GM18861 (cell line): ENCODE measurements around the gene PROX2.

Experiments used
- ATAC-seq: cut with Tn5 transposase; IDR thresholded peaks from one replicate; pipeline ENCODE4 v1.9.1; 2021; ENCODE audit not compliant: unreplicated experiment

PROX2 gene

GRCh38 chr14:74875941-74876913, at the start of gene PROX2:
Gene PROX2 (minus strand): TSS chr14:74876145. CDS start chr14:74863834, 12,311 bp downstream.
- no peak for ATAC-seq

- ATAC-seq: no peak
These were observed 48.1 kb upstream of the PROX2 start for GRCh38 chr14:74924061-74924460.

- peak; percentile 92 for ATAC-seq
These were observed 46.9 kb upstream of the PROX2 start, which contains the start of gene RPS6KL1 for GRCh38 chr14:74922752-74923401. Gene RPS6KL1 (minus strand): TSS chr14:74923260. CDS start chr14:74921541, 1,719 bp downstream.

- no peak for ATAC-seq
These were observed 46.2 kb upstream of the PROX2 start for GRCh38 chr14:74921987-74922751.

GRCh38 chr14:74921053-74921620, 45.2 kb upstream of the PROX2 start:
- no peak for ATAC-seq

GRCh38 chr14:74920281-74920680, 44.3 kb upstream of the PROX2 start:
- ATAC-seq: no peak

GRCh38 chr14:74919421-74920165, 43.6 kb upstream of the PROX2 start:
- ATAC-seq: no peak

GRCh38 chr14:74918380-74918779, 42.4 kb upstream of the PROX2 start:
- no peak for ATAC-seq

GRCh38 chr14:74917646-74918081, 41.7 kb upstream of the PROX2 start:
- ATAC-seq: no peak

- no peak for ATAC-seq
These were observed 41.2 kb upstream of the PROX2 start for GRCh38 chr14:74917178-74917543.

- no peak for ATAC-seq
These were observed 39.9 kb upstream of the PROX2 start for GRCh38 chr14:74915826-74916225.

GRCh38 chr14:74915426-74915825, 39.5 kb upstream of the PROX2 start:
- ATAC-seq: no peak

GRCh38 chr14:74913986-74914573, 38.1 kb upstream of the PROX2 start:
- ATAC-seq: no peak

GRCh38 chr14:74913393-74913910, 37.5 kb upstream of the PROX2 start:
- ATAC-seq: no peak

GRCh38 chr14:74912801-74913200, 36.9 kb upstream of the PROX2 start:
- no peak for ATAC-seq

- ATAC-seq: no peak
These were observed 36.2 kb upstream of the PROX2 start for GRCh38 chr14:74912111-74912510.

GRCh38 chr14:74911704-74912103, 35.8 kb upstream of the PROX2 start:
- no peak for ATAC-seq

GRCh38 chr14:74911221-74911620, 35.3 kb upstream of the PROX2 start:
- ATAC-seq: no peak

GRCh38 chr14:74910556-74910955, 34.6 kb upstream of the PROX2 start:
- ATAC-seq: no peak

GRCh38 chr14:74909911-74910310, 34.0 kb upstream of the PROX2 start:
- ATAC-seq: no peak
